Measurements from ENCODE around the gene C9orf72. TPM values are rescaled to one million over a fixed set of nuclear protein-coding genes. Genes with fewer than 3 reads are reported as not detected.

Gene C9orf72
- total and polyA plus RNA-seq, 2 of the 4 experiments (the other 2 are of a cell fraction): 2.0 to 3.4 TPM

- no peak overlapping the region for H4K8ac ChIP-seq (ENCODE audit: low read depth in 2 of 2, low read length in 2 of 2)
- no peak overlapping the region for H2AFZ ChIP-seq (replicated peaks; ENCODE audit: low read length, poor library complexity)
- H2BK20ac ChIP-seq (ENCODE audit: low read depth, low read length): no peak overlapping the region
- BruUV-seq (replicated peaks): no TSS peak
- dilution Hi-C loops (cut with HindIII; ENCODE audit: low sequenced_read_pairs, unreplicated experiment) (no loop called here), in situ Hi-C loops (cut with MboI; ENCODE audit: low sequenced_read_pairs) (no loop called here), intact Hi-C loops (cut with micrococcal nuclease) (no loop called here)
- no peak for TF ChIP-seq CTCF (conservative IDR thresholded peaks at IDR 0.05; ENCODE audit: low read depth, low read length)
- no peaks in the 10 kb centered on the region for H3K36me3 ChIP-seq (ENCODE audit: control insufficient read depth, insufficient read depth, low read length)
- H2BK15ac ChIP-seq (ENCODE audit: low read depth, low read length): no peak overlapping the region
- no peak overlapping the region for H2BK5ac ChIP-seq (ENCODE audit: low read depth, low read length, poor library complexity, severe bottlenecking)
- H3K14ac ChIP-seq (replicated peaks; ENCODE audit: low read depth, low read length): no peak overlapping the region
- H2AK9ac ChIP-seq (replicated peaks; ENCODE audit: low read depth, low read length, poor library complexity): no peak overlapping the region
- no peak overlapping the region for H3K4me3 ChIP-seq (ENCODE audit: insufficient read depth, low read depth, low read length)
- WGBS, 2 experiments (ENCODE audit: extremely low coverage in 2 of 2, insufficient read length in 1 of 2): no CpG with 5 or more reads among the region's 4 CpGs
- no peak overlapping the region for H3K23ac ChIP-seq (ENCODE audit: low read depth, low read length)
- ChIA-PET CTCF (interaction anchor here (2.9 kb wide), 1 partner anchor 8 kb away, joined by 16 read pairs; no protein-coding TSS in a partner anchor), POLR2A (ENCODE audit: unreplicated experiment) (no interaction called here)
- H2BK120ac ChIP-seq (ENCODE audit: low read depth, low read length): no peak overlapping the region
- H2AK5ac ChIP-seq (ENCODE audit: low read depth, low read length): no peak overlapping the region
- no peaks in the 10 kb centered on the region for H3K9me1 ChIP-seq (ENCODE audit: insufficient read depth, low read length)
- no peak overlapping the region for H3K4ac ChIP-seq (ENCODE audit: low read depth, low read length)
- no peak for ATAC-seq (ENCODE audit: low read depth)
- H3K18ac ChIP-seq (ENCODE audit: low read depth, low read length): no peak overlapping the region
- no peak overlapping the region for H3K27ac ChIP-seq (ENCODE audit: insufficient read depth, low read length)
- H3K27me3 ChIP-seq (ENCODE audit: control insufficient read depth, insufficient read depth, low read length): peaks cover 27% of the 10 kb centered on the region
- H4K91ac ChIP-seq (ENCODE audit: insufficient read depth, low read depth, low read length): no peak overlapping the region
- no peak overlapping the region for H3K56ac ChIP-seq (ENCODE audit: extremely low read depth, insufficient read depth, low read length)
- no peak overlapping the region for H3K9ac ChIP-seq (ENCODE audit: low read depth, low read length)
- no peaks in the 10 kb centered on the region for H4K20me1 ChIP-seq (ENCODE audit: insufficient read depth, low read length)
- H3K79me1 ChIP-seq (ENCODE audit: low read depth in 1 of 2, low read length in 2 of 2): no peaks in the 10 kb centered on the region
- no peaks in the 10 kb centered on the region for H3K9me3 ChIP-seq (ENCODE audit: control insufficient read depth, insufficient read depth, low read length)
- no peak overlapping the region for H3K4me2 ChIP-seq (ENCODE audit: low read depth, low read length)
- DNase-seq: no peak
- H4K5ac ChIP-seq (ENCODE audit: low read depth, low read length): no peak overlapping the region
- no peaks in the 10 kb centered on the region for H3K4me1 ChIP-seq (ENCODE audit: control insufficient read depth, insufficient read depth, low read length)
Observed at GRCh38 chr9:27530915-27531755, 42.1 kb downstream of the C9orf72 start.
